Sigmoid colon (tissue), 4 donors: ENCODE results near the gene FBLN1.
"Not testable (repeated sequence)": the region's sequence is repeated elsewhere in the genome, so short reads cannot be mapped to it uniquely, and the experiment has no call there.

ENCODE experiments used
- EP300 ChIP-seq, 4 donors: sonication (generic); formaldehyde crosslinking; IDR thresholded peaks; one replicate each; pipeline ENCODE4 v1.6.1; 2017; ENCODE audit warnings: antibody characterized with exemption in 4 of 4
- POLR2A ChIP-seq, 2 donors: fragments of 450-650 bp; IDR thresholded peaks; one replicate each; pipeline ENCODE4 v1.6.1; 2016; ENCODE audit warnings: antibody characterized with exemption in 2 of 2, mild to moderate bottlenecking in 2 of 2, moderate library complexity in 2 of 2
- POLR2AphosphoS5 ChIP-seq, 4 donors: sonication (generic); formaldehyde crosslinking; IDR thresholded peaks; one replicate each; pipeline ENCODE4 v1.6.1; 2017; ENCODE audit warnings: antibody characterized with exemption in 4 of 4
- TF ChIP-seq, protein P1 (sequence below), 4 experiments: fragments of 450-650 bp in 3 of 4; fragments of 200-600 bp in 1 of 4; IDR thresholded peaks; one replicate each; pipeline ENCODE4 v1.5.1; 2016 to 2019; ENCODE audit warnings: antibody characterized with exemption in 4 of 4, mild to moderate bottlenecking in 3 of 4, moderate library complexity in 2 of 4

DNA sequence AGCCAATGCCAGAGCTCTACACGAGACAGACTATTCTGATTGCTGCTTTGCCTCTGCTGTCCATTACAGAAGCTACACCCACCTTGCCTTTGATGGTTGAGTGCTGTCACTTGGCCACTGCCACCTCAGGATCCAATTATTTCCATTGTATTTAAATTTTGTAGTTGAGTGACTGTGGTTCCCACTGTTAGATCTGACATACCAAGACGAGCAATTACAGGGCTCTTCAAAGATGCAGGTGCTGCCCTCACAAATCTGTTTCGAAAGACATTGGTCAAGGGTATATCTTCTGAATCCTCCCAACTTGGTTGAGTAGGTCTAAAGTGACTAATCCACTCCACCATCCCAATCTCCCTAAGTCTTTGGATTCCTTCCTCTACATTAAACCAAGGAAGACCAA, 57.4 kb downstream of the FBLN1 start:
- TF ChIP-seq, protein P1, sequence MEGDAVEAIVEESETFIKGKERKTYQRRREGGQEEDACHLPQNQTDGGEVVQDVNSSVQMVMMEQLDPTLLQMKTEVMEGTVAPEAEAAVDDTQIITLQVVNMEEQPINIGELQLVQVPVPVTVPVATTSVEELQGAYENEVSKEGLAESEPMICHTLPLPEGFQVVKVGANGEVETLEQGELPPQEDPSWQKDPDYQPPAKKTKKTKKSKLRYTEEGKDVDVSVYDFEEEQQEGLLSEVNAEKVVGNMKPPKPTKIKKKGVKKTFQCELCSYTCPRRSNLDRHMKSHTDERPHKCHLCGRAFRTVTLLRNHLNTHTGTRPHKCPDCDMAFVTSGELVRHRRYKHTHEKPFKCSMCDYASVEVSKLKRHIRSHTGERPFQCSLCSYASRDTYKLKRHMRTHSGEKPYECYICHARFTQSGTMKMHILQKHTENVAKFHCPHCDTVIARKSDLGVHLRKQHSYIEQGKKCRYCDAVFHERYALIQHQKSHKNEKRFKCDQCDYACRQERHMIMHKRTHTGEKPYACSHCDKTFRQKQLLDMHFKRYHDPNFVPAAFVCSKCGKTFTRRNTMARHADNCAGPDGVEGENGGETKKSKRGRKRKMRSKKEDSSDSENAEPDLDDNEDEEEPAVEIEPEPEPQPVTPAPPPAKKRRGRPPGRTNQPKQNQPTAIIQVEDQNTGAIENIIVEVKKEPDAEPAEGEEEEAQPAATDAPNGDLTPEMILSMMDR (IDR thresholded peaks at IDR 0.05) = not testable (repeated sequence)
- TF ChIP-seq POLR2AphosphoS5, POLR2A, EP300 (IDR thresholded peaks at IDR 0.05): not testable (repeated sequence)
